NCI-H774 (cell line): ENCODE data around the gene CPT1B.
"Not testable (repeated sequence)": the region's sequence is repeated elsewhere in the genome, so short reads cannot be mapped to it uniquely, and the experiment has no call there.

Source experiments
- DNase-seq: peaks from one replicate; lab custom pipeline; 2025; lab: John Stamatoyannopoulos, UW

The CPT1B gene

GRCh38 chr22:50577987-50578775, at the start of gene CPT1B:
Gene CPT1B, minus strand, starts transcription at chr22:50578427. Its CDS starts 512 bp downstream, at chr22:50577915.
- no peak for DNase-seq

DNA sequence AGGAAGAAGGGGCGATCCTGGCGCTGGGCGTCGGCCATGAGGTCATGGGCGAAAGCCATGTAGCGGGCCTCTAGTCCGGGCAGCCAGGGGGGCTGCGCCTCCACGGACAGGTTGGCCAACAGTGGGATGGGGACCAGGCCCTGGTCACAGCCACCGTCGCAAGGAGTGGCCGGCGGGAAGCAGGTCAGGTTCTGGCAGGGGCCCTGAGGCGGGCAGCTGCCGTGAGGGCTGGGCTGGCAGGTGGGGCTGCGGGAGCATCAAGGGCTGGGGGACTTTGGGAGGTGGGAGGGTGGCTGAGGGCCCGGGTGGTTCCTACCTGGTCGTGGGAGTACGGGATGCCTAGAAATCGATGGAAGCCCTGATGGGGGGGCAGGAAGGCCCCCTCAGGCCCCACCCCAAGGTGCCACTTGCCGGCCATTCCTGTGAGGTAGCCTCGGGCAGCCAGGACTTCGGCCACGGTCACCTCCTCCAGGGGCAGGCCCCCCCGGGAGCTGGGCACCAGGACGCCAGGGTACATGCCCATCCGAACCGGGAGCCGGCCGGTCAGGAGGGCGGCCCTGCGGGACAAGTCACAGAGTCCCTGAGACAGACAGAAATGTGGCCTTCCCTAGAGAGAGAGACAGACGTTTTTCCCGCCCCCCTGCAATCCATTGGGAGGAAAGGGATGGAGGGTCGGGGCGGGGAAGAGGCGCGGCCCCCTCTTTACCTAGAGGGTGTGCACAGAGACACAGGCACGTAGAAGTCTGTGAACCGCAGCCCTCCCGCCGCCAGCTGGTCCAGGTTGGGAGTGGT, 48.8 kb upstream of the CPT1B start:
- DNase-seq, result no peak

GRCh38 chr22:50626314-50626849, 48.2 kb upstream of the CPT1B start:
- no peak for DNase-seq

DNA sequence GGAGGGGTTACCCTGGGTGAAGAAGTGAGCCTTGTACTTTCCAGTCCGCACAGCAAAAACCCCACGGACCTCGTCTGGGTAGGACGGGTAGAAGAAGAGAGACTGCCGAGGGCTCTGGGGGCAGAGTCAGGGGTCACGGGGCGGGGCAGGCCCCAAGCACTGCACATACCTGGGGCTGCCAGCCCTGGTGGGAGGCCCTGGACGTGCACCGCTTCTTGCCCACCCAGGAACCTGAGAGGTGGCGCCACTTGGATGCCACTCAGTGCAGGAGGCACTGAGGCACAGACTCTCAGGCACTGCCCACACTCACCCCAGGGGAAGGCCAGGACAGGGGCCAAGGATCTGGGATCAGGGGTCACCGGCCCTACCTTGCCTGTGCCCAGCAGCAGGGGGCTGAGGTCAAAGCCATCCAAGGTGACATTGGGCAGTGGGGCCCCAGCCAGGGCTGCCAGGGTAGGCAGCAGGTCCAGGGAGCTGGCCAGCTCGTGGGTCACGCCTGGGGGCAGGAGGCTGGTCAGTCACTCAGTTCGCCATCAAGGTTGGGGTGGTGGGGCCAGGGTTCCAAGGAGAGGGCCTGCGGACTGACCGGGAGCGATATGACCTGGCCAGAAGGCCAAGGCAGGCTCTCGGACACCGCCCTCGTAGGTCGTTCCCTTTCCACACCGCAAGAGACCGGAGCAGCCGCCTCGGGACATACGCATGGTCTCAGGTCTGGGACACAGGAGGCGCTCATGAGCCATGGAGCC, 47.5 kb upstream of the CPT1B start:
- no peak for DNase-seq

DNA sequence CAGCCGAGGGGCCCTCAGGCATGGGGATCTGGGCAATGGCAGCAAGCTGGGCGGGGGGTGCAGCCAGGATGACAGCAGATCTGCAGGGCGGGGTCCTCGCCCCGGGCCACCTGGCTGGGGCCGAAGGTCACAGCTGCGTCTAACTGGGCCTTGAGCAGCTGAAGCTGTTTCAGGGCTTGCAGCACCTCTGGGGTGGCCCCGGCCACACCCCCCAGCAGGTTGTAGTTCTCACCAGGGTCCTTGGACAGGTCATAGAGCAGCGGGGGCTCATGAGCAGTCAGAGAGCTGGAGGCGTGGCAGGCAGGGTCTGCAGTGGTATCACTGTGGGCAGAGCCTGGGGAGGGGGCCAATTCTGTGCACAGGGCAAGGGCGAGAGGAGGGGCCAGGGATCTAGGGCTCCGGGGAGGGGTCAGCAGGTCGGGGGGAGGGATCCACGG, 46.9 kb upstream of the CPT1B start:
- no peak for DNase-seq

- no peak for DNase-seq
Observed at GRCh38 chr22:50624347-50625130, 46.3 kb upstream of the CPT1B start.

DNA sequence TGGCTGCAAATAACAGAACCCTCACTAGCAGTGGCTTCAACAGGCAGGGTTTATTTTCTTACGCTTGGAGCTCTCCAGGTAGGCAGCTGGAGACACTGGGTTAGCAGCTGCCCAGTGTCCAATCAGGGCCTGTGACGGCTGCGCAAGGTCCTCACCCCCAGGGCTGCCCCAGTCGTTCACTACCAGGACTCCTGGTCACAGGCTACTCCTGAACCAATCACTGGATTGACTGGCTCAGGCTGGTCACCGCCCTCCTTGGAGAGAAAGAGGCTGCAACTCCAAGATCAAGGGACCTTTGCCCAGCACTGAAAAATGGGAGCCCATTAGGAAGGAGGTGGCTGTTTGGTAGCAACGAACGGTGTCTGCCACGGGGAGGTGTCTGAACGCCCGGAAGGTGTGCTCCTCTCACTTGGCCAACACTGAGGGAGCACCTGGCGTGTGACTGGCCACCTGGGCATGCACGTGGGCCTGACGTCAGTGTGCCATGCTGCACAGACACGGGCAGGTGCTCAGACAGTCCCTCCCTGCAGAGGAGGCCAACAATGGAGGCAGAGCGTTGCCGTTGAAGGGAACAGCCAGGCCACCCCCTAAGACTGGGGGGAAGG, 44.6 kb upstream of the CPT1B start:
- DNase-seq, result peak; percentile 72

GRCh38 chr22:50621948-50622722, 43.9 kb upstream of the CPT1B start:
- no peak for DNase-seq

DNA sequence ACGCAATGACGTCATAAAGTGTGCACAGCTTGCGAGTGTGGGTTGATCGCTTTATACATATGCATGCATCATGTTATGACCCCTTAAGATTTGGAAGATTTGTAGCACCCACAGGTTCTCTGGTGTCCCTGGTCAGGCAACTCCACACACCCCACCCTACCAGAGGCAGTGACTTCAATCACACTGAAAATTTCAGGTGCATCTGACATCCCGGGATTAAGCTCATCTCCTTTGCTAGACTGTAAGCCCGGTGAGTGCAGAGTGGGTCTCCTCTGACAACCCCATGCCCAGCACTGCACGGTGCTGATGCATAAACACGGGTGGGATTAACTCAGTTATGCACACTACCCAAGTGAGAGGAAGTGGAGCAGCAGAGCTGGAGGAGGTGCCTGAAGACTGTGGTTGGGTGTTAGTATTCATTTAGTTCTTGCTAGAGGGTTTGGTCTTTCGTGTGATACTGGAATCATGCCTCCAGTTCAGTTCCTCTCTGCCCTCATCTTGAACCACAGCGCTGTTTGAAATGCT, 43.2 kb upstream of the CPT1B start:
- DNase-seq, result no peak

DNA sequence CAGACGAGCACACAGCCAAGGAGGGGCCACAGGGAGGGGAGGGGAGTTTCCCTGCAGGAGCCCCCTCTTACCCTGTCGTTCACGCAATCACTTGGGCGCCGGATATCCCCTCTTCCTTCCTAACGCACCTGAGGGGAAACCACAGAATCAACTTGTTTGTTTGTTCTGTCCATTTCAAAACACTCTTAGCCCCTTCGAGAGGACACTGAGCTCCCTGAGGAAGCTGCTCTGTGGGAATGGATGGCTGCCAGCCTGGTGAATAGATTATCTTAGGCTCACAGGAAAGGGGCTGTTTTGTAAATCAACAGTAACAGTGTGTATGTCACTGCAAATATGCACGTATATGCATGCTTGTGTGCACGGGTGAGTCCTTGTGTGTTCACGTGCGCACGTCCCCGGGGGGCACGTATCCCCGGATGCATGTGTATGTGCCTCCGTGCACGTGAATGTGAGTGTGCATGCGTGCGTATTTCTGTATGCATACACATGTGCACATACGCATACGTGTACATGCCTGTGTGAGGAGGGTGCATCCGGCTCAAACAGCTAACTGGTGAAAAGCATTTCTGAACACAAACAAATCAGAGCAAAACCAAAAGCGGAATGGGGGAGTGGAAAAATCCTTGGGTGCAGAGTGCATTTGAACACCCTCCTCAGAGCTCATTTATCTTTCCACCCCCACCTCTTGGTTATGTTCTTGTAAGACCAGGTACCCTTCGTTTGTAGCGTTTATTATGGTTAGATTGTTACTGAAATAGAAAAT, 42.5 kb upstream of the CPT1B start:
- no peak for DNase-seq

GRCh38 chr22:50614296-50614695, 36.1 kb upstream of the CPT1B start:
- DNase-seq, result not testable (repeated sequence)

DNA sequence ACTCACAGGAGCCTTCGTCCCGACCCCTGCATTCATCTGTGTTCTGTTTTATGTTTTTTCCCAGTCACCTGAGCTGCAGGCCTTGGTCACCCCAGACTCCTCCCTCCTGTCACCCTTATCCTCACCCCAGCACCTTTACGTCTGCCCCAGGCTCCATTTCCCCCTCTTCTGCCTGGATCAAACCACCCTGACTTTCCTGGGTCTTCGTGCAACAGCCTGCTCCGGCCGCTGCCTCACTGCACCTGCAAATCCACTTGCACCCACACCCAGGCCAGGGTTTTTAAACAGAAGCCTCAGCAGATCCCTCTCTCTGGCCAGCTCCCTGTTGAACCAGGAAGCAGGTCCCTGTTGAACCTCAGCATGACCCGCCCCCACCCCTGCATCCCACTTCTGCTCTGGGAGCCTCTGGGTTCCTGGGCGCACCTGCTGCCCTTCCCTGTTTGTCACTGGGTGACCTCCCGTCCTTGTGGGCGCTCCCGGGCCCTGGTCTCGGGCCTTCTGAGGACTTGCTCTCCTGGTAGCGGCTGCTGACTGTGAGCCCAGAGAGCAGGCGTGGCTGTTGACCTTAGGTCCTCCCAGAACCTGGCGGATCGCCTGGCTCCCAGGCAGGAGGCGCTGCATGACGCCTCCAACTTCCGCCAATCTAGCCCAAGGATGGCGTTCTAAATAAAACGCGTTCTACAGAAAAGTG, 35.2 kb upstream of the CPT1B start:
- DNase-seq, result peak; percentile 40

- DNase-seq, result no peak
Observed at GRCh38 chr22:50612528-50613221, 34.4 kb upstream of the CPT1B start.

GRCh38 chr22:50612168-50612527, 33.9 kb upstream of the CPT1B start:
- DNase-seq, result no peak

GRCh38 chr22:50611341-50612060, 33.3 kb upstream of the CPT1B start:
- DNase-seq, result no peak

- no peak for DNase-seq
Observed at GRCh38 chr22:50610581-50610980, 32.4 kb upstream of the CPT1B start.

- no peak for DNase-seq
Observed at GRCh38 chr22:50610041-50610451, 31.8 kb upstream of the CPT1B start.
